Kidney capillary endothelial cell (primary cell): ENCODE measurements around the gene KIF4A.
A peak's percentile ranks its signal among the peaks of the same experiment; 100 is the strongest.
"Not testable (repeated sequence)": the region's sequence is repeated elsewhere in the genome, so short reads cannot be mapped to it uniquely, and the experiment has no call there.

ENCODE experiments used
- DNase-seq: peaks from one replicate; pipeline ENCODE4 v3.0.0-alpha.2; 2018; ENCODE audit warnings: low spot score

Gene KIF4A

GRCh38 chrX:70289793-70290770, at the start of gene KIF4A, which contains the start of gene PDZD11:
KIF4A (plus strand) TSS chrX:70290104; CDS start chrX:70290459, 355 bp downstream.
PDZD11 (minus strand) TSS chrX:70289927; CDS start chrX:70289341, 586 bp downstream.
- peak; percentile 70 for DNase-seq

- DNase-seq = no peak
Measured at GRCh38 chrX:70240751-70241150, 49.2 kb upstream of the KIF4A start.

DNA sequence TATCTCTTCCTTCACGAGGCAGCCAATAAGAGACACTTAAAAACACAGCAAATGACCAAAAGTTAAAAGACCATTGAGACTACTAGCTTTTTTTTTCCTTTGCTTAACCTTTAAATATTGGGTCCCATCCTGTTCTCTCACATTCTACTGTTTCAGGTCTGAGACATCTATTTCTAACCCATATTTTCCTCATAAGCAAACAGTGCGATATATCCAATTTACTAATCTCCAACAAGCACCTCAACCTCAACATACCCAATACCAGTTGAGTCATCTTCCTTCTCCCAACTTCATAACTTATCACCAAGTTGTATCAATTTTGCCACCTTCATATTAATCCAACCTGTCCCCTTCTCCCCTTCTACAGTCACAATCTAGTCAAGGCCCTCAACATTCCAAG, 48.4 kb upstream of the KIF4A start:
- DNase-seq = no peak

- DNase-seq = not testable (repeated sequence)
Measured at GRCh38 chrX:70243601-70244000, 46.3 kb upstream of the KIF4A start.

- DNase-seq = no peak
Measured at GRCh38 chrX:70244881-70245280, 45.0 kb upstream of the KIF4A start.

- DNase-seq = no peak
Measured at GRCh38 chrX:70247252-70247651, 42.7 kb upstream of the KIF4A start.

GRCh38 chrX:70252491-70252890, 37.4 kb upstream of the KIF4A start:
- no peak for DNase-seq

DNA sequence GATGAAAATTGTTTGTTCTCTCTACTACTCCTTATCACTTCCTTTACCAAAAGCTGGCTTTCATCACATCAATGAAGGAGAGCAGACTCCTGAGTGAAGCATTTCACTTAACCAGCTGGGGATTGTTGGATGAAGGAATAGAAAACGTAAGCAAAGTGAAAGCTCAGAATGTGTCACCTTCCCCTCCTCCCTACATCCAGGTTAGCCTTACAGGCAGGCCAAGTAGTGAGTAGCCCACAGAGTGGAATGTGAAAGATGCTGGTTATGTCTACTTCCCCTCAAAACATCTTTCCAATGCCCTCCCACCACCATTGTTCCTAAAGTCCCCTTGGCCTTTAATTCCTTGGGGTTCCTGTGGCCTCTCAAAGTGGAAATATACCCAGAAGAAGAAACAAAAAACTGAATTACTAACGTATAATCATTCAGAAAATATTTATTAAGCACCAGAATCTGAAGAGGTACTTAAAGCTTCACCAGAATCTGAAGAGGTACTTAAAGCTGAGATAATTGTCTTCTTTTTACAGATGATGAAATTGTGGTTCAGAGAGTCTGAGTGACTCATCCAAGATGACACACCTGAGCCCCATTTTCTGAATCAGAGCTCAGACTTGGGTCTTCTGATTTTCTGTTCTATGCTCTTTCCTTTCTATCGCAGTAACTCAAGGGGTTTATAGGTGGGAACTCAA, 36.4 kb upstream of the KIF4A start:
- DNase-seq = no peak

GRCh38 chrX:70254063-70254400, 35.9 kb upstream of the KIF4A start:
- peak; percentile 1 for DNase-seq

- no peak for DNase-seq
Measured at GRCh38 chrX:70254909-70255308, 35.0 kb upstream of the KIF4A start.

GRCh38 chrX:70255452-70255851, 34.5 kb upstream of the KIF4A start:
- DNase-seq = no peak

DNA sequence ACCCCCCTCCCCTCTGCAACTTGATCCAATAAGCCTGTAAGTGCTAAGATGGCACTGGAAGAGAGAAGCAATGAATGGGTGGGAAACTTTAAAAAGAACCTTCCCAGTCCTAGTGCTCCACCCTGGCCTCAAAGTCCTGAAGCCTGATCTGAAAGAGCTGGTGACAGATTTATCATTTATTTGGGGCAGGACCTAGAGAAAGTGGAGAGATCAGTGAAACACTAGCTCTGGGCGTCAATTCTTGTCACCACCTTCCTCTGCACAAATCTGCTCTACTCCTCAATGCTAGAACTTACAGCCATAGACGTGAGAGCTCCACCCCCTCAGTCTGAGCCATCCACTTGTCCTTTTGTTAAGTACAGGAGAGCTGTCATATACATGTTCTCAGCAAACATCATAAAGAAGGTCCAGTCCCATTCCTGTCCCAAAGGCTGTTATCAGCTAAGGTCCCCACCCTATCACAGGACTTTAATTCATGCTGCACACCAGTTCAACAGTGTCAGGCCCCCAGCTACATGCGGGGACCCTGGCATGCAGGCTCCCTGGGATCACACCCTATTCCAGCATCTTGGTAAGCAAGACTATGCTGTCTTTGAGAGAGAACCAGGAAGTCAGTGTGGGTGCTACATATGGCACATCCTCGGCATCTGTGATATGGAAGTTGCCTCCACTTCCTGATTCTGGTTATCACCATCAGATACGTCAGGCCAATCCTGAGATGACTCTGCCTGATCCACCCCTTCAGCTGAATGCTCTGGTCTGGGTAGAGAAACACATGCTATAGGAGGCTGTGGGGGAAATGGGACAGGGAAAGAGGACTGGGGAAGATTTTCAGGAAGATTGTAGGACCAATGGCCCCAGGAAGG, 32.2 kb upstream of the KIF4A start:
- DNase-seq = no peak

GRCh38 chrX:70260104-70260503, 29.8 kb upstream of the KIF4A start, which contains the start of gene P2RY4:
P2RY4 (minus strand) TSS chrX:70260204; CDS start chrX:70259624, 580 bp downstream.
- no peak for DNase-seq

DNA sequence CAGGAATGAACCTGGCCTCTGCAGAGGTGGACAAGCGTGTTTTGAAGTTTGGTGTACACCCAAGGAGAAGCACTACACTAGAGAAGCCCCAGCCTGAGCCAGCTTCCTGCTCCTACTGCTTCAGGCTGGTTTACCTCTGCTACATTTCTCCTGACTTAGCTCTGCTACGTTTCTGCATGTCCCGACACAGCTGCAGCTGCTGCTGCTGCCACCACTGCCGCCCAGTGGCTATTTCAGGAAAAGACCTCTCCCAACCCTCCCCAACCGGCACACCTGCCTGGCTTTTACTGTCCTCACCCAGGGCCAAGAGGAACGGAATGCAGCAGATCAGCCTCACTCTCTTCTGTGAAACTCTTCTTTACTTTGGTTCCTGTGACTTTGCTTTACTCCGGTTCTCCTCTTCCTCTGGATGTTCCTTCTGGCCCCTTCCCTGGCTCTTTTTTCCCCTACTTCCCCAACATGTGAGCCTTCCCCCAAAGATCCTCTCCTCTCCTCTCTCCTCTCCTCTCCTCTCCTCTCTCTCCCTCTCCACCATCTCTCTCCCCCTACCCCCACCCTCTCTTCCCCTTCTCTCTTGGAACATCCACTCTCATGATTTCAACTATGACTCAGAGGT, 26.8 kb upstream of the KIF4A start:
- DNase-seq = peak; percentile 26

GRCh38 chrX:70264784-70265183, 25.1 kb upstream of the KIF4A start:
- DNase-seq = no peak

DNA sequence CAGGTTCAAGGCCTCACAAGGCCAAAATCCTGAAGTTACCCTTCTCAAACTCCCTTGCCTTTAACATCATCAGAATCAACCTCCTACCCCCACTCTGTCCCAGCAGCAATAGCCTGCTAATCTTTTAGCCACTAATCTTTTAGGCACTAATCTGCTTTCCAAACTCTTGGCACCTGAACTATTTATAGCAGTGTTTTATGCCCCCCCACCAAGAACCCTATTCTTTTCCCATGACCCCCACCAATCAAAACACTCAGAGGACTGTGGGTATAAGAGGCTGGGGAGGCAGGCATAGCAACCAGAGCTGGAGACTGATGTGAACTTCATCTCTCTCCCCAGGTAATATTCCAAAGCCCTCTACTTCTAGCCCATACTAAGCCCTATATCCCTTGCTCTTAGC, 21.9 kb upstream of the KIF4A start, which contains the start of gene ARR3:
Gene ARR3 (plus strand): TSS at position 301 of the 400 bp plus-strand sequence. CDS start 1,052 bp downstream, outside the sequence.
- DNase-seq = no peak

- not testable (repeated sequence) for DNase-seq
Measured at GRCh38 chrX:70274029-70274428, 15.9 kb upstream of the KIF4A start.

- DNase-seq = no peak
Measured at GRCh38 chrX:70279081-70279480, 10.8 kb upstream of the KIF4A start.

DNA sequence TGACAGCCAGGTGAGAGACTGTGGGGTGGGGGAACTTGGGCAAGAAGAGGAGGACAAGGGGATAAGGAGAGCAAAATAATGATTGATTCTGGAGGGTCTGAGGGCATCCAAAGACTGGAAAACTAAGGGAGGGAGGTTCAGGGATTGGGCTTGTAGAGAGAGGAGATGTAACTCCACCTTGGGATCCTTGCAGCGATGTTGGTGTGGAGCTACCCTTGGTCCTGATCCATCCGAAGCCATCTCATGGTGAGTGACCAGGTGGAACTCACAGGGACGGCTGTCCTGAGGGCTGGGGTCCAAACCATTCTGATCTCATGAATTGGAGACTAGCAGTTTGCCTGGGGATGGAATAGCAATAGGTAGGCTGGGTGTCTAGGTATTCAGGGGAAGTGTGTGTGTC, 9.3 kb upstream of the KIF4A start:
- DNase-seq = no peak

DNA sequence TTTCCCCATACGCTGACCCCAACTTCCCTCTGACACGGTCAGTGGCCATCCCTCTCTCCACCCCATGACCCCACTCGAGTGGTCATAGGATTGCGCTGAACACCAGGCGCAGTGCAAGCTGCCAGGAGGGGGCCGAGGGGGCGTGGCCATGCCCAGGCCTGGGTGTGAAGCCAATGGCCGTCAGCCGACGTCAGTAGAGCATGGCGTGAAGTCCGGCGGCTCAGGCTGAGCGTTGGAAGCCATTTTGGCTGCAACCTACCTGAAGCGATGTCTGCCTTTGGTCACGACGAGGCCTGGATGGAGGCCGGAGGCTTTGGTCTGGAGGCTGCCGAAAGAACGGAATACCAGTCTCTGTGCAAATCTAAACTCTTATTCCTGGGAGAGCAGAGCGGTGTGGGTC, 8.0 kb upstream of the KIF4A start, which contains the start of gene RAB41:
Gene RAB41 (plus strand): TSS at position 222 of the 400 bp plus-strand sequence. CDS start 46 bp downstream, at position 268.
- DNase-seq = no peak

GRCh38 chrX:70289168-70289792, 624 bp upstream of the KIF4A start:
- no peak for DNase-seq
